MG63 (cell line): Measurements from ENCODE around the gene CREG2. TPM values are rescaled to one million over a fixed set of nuclear protein-coding genes. Genes with fewer than 3 reads are reported as not detected.

Experiments
- total RNA-seq: library from RNA; depleted of rRNA; stranded (reverse); fragments of >200 nt; shearing (Covaris generic); gene quantifications from 2 replicates; pipeline ENCODE4 v1.2.3, GENCODE V29; 2014; ENCODE audit warnings: low replicate concordance; rRNA removed

Gene CREG2
- total RNA-seq, 1 experiment from 2014 or later, result not detected

Other genes with a start within 250 kb of the CREG2 start
- gene TBC1D8, start 236.1 kb downstream of the CREG2 start, total RNA-seq, result 9.5 and 15.5 TPM in 2 replicates
- 52.6 and 64.1 TPM in 2 replicates for gene CNOT11, start 134.6 kb downstream of the CREG2 start, total RNA-seq
- gene RNF149, start 78.8 kb downstream of the CREG2 start, total RNA-seq, result 33.8 and 34.5 TPM in 2 replicates
- gene RFX8, start 87.6 kb upstream of the CREG2 start, total RNA-seq, result not detected in 2 replicates